Measurements from ENCODE around the gene INSYN2A. TPM values are rescaled to one million over a fixed set of nuclear protein-coding genes. Genes with fewer than 3 reads are reported as not detected.

Gene INSYN2A
- polyA plus RNA-seq, 1 donor from 2014 or later: 4.2 TPM

DNA sequence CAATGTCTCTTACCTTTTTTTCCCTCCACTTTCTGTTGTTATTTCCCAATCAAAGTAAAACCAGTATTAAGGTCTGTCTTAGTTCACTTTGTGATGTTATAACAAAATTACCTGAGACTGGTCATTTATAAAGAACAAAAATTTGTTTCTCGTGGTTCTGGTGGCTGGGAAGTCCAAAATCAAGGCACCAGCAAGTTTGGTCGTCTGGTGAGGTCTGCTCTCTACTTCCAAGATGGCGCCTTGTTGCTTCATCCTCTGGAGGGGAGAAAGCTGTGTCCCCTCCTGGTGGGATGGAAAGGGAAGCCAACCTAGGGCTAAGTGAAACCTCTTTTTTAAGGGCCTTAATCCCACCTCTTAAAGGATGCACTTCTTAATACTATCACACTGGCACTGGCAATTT lies 22.3 kb upstream of the INSYN2A start:
- TF ChIP-seq, protein P1, sequence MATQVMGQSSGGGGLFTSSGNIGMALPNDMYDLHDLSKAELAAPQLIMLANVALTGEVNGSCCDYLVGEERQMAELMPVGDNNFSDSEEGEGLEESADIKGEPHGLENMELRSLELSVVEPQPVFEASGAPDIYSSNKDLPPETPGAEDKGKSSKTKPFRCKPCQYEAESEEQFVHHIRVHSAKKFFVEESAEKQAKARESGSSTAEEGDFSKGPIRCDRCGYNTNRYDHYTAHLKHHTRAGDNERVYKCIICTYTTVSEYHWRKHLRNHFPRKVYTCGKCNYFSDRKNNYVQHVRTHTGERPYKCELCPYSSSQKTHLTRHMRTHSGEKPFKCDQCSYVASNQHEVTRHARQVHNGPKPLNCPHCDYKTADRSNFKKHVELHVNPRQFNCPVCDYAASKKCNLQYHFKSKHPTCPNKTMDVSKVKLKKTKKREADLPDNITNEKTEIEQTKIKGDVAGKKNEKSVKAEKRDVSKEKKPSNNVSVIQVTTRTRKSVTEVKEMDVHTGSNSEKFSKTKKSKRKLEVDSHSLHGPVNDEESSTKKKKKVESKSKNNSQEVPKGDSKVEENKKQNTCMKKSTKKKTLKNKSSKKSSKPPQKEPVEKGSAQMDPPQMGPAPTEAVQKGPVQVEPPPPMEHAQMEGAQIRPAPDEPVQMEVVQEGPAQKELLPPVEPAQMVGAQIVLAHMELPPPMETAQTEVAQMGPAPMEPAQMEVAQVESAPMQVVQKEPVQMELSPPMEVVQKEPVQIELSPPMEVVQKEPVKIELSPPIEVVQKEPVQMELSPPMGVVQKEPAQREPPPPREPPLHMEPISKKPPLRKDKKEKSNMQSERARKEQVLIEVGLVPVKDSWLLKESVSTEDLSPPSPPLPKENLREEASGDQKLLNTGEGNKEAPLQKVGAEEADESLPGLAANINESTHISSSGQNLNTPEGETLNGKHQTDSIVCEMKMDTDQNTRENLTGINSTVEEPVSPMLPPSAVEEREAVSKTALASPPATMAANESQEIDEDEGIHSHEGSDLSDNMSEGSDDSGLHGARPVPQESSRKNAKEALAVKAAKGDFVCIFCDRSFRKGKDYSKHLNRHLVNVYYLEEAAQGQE (IDR thresholded peaks at IDR 0.05; ENCODE audit: borderline replicate concordance): no peak
- TF ChIP-seq TAF1 (IDR thresholded peaks at IDR 0.05; ENCODE audit: low read depth) (no peak), MXI1 (conservative IDR thresholded peaks at IDR 0.05; ENCODE audit: poor library complexity, severe bottlenecking) (no peak), EP300 (conservative IDR thresholded peaks at IDR 0.05; ENCODE audit: poor library complexity, severe bottlenecking) (no peak), RAD21 (conservative IDR thresholded peaks at IDR 0.05) (no peak), POLR2AphosphoS5 (IDR thresholded peaks at IDR 0.05) (no peak), SMC3 (conservative IDR thresholded peaks at IDR 0.05; ENCODE audit: poor library complexity) (no peak), EZH2 (IDR thresholded peaks at IDR 0.05; ENCODE audit: borderline replicate concordance, insufficient read depth, low read length, poor library complexity, severe bottlenecking) (no peak)
- TF ChIP-seq, protein P2, sequence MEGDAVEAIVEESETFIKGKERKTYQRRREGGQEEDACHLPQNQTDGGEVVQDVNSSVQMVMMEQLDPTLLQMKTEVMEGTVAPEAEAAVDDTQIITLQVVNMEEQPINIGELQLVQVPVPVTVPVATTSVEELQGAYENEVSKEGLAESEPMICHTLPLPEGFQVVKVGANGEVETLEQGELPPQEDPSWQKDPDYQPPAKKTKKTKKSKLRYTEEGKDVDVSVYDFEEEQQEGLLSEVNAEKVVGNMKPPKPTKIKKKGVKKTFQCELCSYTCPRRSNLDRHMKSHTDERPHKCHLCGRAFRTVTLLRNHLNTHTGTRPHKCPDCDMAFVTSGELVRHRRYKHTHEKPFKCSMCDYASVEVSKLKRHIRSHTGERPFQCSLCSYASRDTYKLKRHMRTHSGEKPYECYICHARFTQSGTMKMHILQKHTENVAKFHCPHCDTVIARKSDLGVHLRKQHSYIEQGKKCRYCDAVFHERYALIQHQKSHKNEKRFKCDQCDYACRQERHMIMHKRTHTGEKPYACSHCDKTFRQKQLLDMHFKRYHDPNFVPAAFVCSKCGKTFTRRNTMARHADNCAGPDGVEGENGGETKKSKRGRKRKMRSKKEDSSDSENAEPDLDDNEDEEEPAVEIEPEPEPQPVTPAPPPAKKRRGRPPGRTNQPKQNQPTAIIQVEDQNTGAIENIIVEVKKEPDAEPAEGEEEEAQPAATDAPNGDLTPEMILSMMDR (IDR thresholded peaks at IDR 0.05; ENCODE audit: poor library complexity, severe bottlenecking): no peak
- no peaks in the 10 kb centered on the region for H3K36me3 ChIP-seq (ENCODE audit: insufficient read depth, low read length)
- H3F3A ChIP-seq (ENCODE audit: insufficient read depth, low read length, poor library complexity, severe bottlenecking): no peaks in the 10 kb centered on the region
- H4K20me1 ChIP-seq (ENCODE audit: insufficient read depth): no peaks in the 10 kb centered on the region
- H3K27me3 ChIP-seq (ENCODE audit: insufficient read depth, low read depth, low read length): no peaks in the 10 kb centered on the region
- no peaks in the 10 kb centered on the region for H3K9me3 ChIP-seq (ENCODE audit: low read length)
- no peak overlapping the region for H3K27ac ChIP-seq (ENCODE audit: low read length)
- no peaks in the 10 kb centered on the region for H3K9me2 ChIP-seq (ENCODE audit: insufficient read depth, low read length)
- H3K4me2 ChIP-seq (ENCODE audit: low read length): no peak overlapping the region
- H3K79me2 ChIP-seq (replicated peaks; ENCODE audit: insufficient read depth, low read length): no peaks in the 10 kb centered on the region
- no peak overlapping the region for H2AFZ ChIP-seq (ENCODE audit: low read depth, low read length)
- H3K4me3 ChIP-seq (ENCODE audit: low read length): no peak overlapping the region
- no peak overlapping the region for H3K9ac ChIP-seq (ENCODE audit: low read length)

DNA sequence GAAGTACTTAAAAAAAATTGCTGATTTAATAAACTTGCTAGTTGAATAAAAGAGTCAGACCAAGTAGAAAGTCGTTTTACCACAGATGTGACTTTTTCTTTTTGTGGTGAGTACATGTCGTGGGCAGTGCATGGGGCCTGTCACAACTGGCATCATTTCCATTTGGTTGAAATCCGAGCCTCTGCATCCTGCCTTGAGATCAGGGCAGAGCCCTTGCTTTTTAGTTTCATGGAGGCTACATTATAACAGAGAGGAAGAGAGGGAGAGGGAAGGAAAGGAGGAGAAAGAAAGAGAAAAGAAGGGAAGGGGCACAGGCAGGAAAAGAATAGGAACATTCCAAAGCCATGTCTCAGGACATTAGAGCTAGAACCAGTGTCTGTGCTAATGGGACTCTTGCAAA lies 20.4 kb upstream of the INSYN2A start:
- Histone ChIP-seq H3K79me2 (replicated peaks; ENCODE audit: insufficient read depth, low read length) (no peaks in the 10 kb centered on the region), H3K36me3 (ENCODE audit: insufficient read depth, low read length) (no peaks in the 10 kb centered on the region), H3K9ac (ENCODE audit: low read length) (no peak overlapping the region), H3K27me3 (ENCODE audit: insufficient read depth, low read depth, low read length) (no peaks in the 10 kb centered on the region), H2AFZ (ENCODE audit: low read depth, low read length) (no peak overlapping the region), H3K27ac (ENCODE audit: low read length) (no peak overlapping the region), H3F3A (ENCODE audit: insufficient read depth, low read length, poor library complexity, severe bottlenecking) (no peaks in the 10 kb centered on the region), H3K4me2 (ENCODE audit: low read length) (no peak overlapping the region), H4K20me1 (ENCODE audit: insufficient read depth) (no peaks in the 10 kb centered on the region), H3K9me3 (ENCODE audit: low read length) (no peaks in the 10 kb centered on the region), H3K9me2 (ENCODE audit: insufficient read depth, low read length) (no peaks in the 10 kb centered on the region), H3K4me3 (ENCODE audit: low read length) (no peak overlapping the region)
- TF ChIP-seq MXI1 (conservative IDR thresholded peaks at IDR 0.05; ENCODE audit: poor library complexity, severe bottlenecking) (no peak), EZH2 (IDR thresholded peaks at IDR 0.05; ENCODE audit: borderline replicate concordance, insufficient read depth, low read length, poor library complexity, severe bottlenecking) (no peak), TAF1 (IDR thresholded peaks at IDR 0.05; ENCODE audit: low read depth) (no peak)

Data from neural cell (in vitro differentiated cells).